Measurements from ENCODE around the gene ANP32E. TPM values are rescaled to one million over a fixed set of nuclear protein-coding genes. Genes with fewer than 3 reads are reported as not detected.

Gene ANP32E
- polyA plus RNA-seq, 1 of the 3 experiments (the other 2 are of a cell fraction), result 8.2 TPM

DNA sequence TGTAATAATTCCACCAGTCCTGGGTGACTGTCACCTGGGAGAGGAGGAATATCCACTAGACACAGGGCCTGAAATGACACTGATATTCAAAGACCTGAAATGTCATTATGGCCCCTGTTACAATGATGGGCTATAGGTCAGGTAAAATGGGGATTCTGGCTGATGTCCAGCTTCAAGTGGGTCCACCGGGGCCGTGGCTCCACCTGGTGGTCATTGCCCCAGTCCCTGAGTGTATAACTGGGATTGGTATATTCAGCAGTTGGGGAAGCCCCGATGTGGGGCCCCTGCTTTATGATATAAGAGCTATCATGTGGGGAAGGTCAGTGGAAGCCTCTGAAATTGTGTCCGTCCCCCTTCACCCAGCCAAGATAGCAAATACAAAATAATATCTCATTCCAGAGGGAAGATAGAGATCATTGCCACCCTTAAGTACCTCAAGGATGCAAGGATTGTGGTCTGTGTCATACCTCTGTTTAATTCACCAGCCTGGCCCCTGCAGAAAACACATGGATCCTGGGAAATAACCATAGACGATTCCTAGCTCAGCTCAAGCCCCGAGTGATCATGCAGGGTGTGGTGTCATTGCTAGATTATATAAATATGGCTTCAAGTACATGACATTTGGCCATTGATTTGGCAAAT lies 66.8 kb downstream of the ANP32E start:
- peak; percentile 84 for DNase-seq
- no peaks in the 10 kb centered on the region for H3K9me3 ChIP-seq
- H3K27me3 ChIP-seq (ENCODE audit: insufficient read depth), result no peaks in the 10 kb centered on the region
- no peak overlapping the region for H3K4me2 ChIP-seq
- ChIA-PET CTCF (interaction anchor here (0.5 to 8.6 kb wide), 45 partner anchors 9 to 757 kb away, joined by 3 to 87 read pairs (median 5); partner anchors contain the start of genes OTUD7B, PLEKHO1, SETDB1 and VPS45), POLR2A (interaction anchor here (1.0 to 1.1 kb wide), 2 partner anchors 18 to 282 kb away, joined by 4 to 8 read pairs; a partner anchor contains a TSS)
- no peaks in the 10 kb centered on the region for H3K36me3 ChIP-seq (replicated peaks in 1 of 2; ENCODE audit: control insufficient read depth in 1 of 2, insufficient read depth in 2 of 2, low read length in 1 of 2)
- no peaks in the 10 kb centered on the region for H4K20me1 ChIP-seq (ENCODE audit: insufficient read depth)
- H3K4me3 ChIP-seq (ENCODE audit: low read depth in 2 of 2, low read length in 1 of 2), result no peak overlapping the region; a peak in 1 of 4 replicates
- no peak overlapping the region for H3K9ac ChIP-seq
- H3K27ac ChIP-seq (ENCODE audit: low read depth in 2 of 2, low read length in 1 of 2), result no peak overlapping the region
- H3K79me2 ChIP-seq (ENCODE audit: insufficient read depth), result no peaks in the 10 kb centered on the region
- 12% methylated on average over 6 of the region's 6 CpGs for WGBS (ENCODE audit: low lambda C conversion rate)
- peaks cover 0 to 3% of the 10 kb centered on the region in 2 experiments; a peak in 2 of 4 replicates for H3K4me1 ChIP-seq (ENCODE audit: control insufficient read depth in 1 of 2, insufficient read depth in 2 of 2, low read depth in 1 of 2, low read length in 1 of 2)
- no peaks in the 10 kb centered on the region for H3F3A ChIP-seq (replicated peaks; ENCODE audit: insufficient read depth)
- no peak overlapping the region for H2AFZ ChIP-seq (ENCODE audit: low read depth)
- H3K9me2 ChIP-seq, result no peaks in the 10 kb centered on the region
- TF ChIP-seq, protein P1, sequence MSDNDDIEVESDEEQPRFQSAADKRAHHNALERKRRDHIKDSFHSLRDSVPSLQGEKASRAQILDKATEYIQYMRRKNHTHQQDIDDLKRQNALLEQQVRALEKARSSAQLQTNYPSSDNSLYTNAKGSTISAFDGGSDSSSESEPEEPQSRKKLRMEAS (IDR thresholded peaks at IDR 0.05; ENCODE audit: low read depth), result no peak
- TF ChIP-seq RFX5 (IDR thresholded peaks at IDR 0.05; ENCODE audit: low read length) (no peak), RAD21 (IDR thresholded peaks at IDR 0.05; ENCODE audit: low read length) (peak; percentile 90), RCOR1 (IDR thresholded peaks at IDR 0.05; ENCODE audit: low read length) (no peak), MXI1 (IDR thresholded peaks at IDR 0.05; ENCODE audit: low read depth, low read length) (no peak), TAF1 (IDR thresholded peaks at IDR 0.05; ENCODE audit: borderline replicate concordance, low read depth, low read length) (no peak), YY1 (IDR thresholded peaks at IDR 0.05; ENCODE audit: low read depth) (no peak), NFIC (IDR thresholded peaks at IDR 0.05; ENCODE audit: borderline replicate concordance) (peak; percentile 96), ELF1 (IDR thresholded peaks at IDR 0.05) (no peak), TCF12 (IDR thresholded peaks at IDR 0.05) (no peak), FOXM1 (IDR thresholded peaks at IDR 0.05; ENCODE audit: low read depth) (no peak), POLR2AphosphoS5 (IDR thresholded peaks at IDR 0.05; ENCODE audit: low read depth, low read length) (no peak), EZH2phosphoT487 (IDR thresholded peaks at IDR 0.05; ENCODE audit: borderline replicate concordance, low read depth) (no peak), JUND (IDR thresholded peaks at IDR 0.05) (no peak), SIN3A (IDR thresholded peaks at IDR 0.05; ENCODE audit: borderline replicate concordance, low read depth, low read length) (no peak), GATA2 (CRISPR knock-in tag; IDR thresholded peaks at IDR 0.05) (no peak), SMC3 (IDR thresholded peaks at IDR 0.05; ENCODE audit: low read depth, low read length) (peak; percentile 90), EP300 (IDR thresholded peaks at IDR 0.05; ENCODE audit: borderline replicate concordance in 1 of 2, low read depth in 1 of 2, low read length in 1 of 2) (no peak), MEF2A (IDR thresholded peaks at IDR 0.05; ENCODE audit: borderline replicate concordance, low read depth) (no peak), NRF1 (IDR thresholded peaks at IDR 0.05; ENCODE audit: low read depth, low read length) (0 out of 2 replicates have a peak, but pooled peaks have one; percentile 12), GABPA (IDR thresholded peaks at IDR 0.05; ENCODE audit: low read depth) (no peak)
- TF ChIP-seq, protein P2, sequence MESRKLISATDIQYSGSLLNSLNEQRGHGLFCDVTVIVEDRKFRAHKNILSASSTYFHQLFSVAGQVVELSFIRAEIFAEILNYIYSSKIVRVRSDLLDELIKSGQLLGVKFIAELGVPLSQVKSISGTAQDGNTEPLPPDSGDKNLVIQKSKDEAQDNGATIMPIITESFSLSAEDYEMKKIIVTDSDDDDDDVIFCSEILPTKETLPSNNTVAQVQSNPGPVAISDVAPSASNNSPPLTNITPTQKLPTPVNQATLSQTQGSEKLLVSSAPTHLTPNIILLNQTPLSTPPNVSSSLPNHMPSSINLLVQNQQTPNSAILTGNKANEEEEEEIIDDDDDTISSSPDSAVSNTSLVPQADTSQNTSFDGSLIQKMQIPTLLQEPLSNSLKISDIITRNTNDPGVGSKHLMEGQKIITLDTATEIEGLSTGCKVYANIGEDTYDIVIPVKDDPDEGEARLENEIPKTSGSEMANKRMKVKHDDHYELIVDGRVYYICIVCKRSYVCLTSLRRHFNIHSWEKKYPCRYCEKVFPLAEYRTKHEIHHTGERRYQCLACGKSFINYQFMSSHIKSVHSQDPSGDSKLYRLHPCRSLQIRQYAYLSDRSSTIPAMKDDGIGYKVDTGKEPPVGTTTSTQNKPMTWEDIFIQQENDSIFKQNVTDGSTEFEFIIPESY (IDR thresholded peaks at IDR 0.05; ENCODE audit: borderline replicate concordance, low read depth), result no peak
- TF ChIP-seq, protein P3, sequence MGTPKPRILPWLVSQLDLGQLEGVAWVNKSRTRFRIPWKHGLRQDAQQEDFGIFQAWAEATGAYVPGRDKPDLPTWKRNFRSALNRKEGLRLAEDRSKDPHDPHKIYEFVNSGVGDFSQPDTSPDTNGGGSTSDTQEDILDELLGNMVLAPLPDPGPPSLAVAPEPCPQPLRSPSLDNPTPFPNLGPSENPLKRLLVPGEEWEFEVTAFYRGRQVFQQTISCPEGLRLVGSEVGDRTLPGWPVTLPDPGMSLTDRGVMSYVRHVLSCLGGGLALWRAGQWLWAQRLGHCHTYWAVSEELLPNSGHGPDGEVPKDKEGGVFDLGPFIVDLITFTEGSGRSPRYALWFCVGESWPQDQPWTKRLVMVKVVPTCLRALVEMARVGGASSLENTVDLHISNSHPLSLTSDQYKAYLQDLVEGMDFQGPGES (IDR thresholded peaks at IDR 0.05; ENCODE audit: low read depth, low read length), result no peak
- TF ChIP-seq, protein P4, sequence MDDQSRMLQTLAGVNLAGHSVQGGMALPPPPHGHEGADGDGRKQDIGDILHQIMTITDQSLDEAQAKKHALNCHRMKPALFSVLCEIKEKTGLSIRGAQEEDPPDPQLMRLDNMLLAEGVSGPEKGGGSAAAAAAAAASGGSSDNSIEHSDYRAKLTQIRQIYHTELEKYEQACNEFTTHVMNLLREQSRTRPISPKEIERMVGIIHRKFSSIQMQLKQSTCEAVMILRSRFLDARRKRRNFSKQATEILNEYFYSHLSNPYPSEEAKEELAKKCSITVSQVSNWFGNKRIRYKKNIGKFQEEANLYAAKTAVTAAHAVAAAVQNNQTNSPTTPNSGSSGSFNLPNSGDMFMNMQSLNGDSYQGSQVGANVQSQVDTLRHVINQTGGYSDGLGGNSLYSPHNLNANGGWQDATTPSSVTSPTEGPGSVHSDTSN (IDR thresholded peaks at IDR 0.05), result no peak
- TF ChIP-seq, protein P5, sequence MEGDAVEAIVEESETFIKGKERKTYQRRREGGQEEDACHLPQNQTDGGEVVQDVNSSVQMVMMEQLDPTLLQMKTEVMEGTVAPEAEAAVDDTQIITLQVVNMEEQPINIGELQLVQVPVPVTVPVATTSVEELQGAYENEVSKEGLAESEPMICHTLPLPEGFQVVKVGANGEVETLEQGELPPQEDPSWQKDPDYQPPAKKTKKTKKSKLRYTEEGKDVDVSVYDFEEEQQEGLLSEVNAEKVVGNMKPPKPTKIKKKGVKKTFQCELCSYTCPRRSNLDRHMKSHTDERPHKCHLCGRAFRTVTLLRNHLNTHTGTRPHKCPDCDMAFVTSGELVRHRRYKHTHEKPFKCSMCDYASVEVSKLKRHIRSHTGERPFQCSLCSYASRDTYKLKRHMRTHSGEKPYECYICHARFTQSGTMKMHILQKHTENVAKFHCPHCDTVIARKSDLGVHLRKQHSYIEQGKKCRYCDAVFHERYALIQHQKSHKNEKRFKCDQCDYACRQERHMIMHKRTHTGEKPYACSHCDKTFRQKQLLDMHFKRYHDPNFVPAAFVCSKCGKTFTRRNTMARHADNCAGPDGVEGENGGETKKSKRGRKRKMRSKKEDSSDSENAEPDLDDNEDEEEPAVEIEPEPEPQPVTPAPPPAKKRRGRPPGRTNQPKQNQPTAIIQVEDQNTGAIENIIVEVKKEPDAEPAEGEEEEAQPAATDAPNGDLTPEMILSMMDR (IDR thresholded peaks at IDR 0.05), result peak; percentile 93

All from SK-N-SH (cell line).